ES-I3 (cell line): Measurements from ENCODE around the gene STXBP5.
"Not testable (repeated sequence)": the region's sequence is repeated elsewhere in the genome, so short reads cannot be mapped to it uniquely, and the experiment has no call there.

Source experiments
- H3K36me3 ChIP-seq: 2 replicates; pipeline ENCODE4 v1.6.1; 2013; ENCODE audit warnings: mild to moderate bottlenecking, low read length, control low read depth, moderate library complexity; ENCODE audit not compliant: insufficient read depth
- H3K4me1 ChIP-seq: 2 replicates; pipeline ENCODE4 v1.6.1; 2013; ENCODE audit warnings: mild to moderate bottlenecking, control low read depth, low read length; ENCODE audit not compliant: insufficient read depth
- H3K9ac ChIP-seq: 2 replicates; pipeline ENCODE4 v1.6.1; 2013; ENCODE audit warnings: low read depth, mild to moderate bottlenecking, low read length, moderate library complexity
- H3K9me3 ChIP-seq: 2 replicates; pipeline ENCODE4 v1.6.1; 2013; ENCODE audit warnings: mild to moderate bottlenecking, low read length, moderate library complexity; ENCODE audit not compliant: control insufficient read depth, insufficient read depth

Gene STXBP5

GRCh38 chr6:147226877-147227276 is 22.7 kb downstream of the STXBP5 start:
- H3K9ac ChIP-seq = no peak overlapping the region
- H3K4me1 ChIP-seq = 0 out of 2 replicates have a peak, but pooled peaks cover 6% of the 10 kb centered on the region
- no peaks in the 10 kb centered on the region; the same call in 1 of the 2 replicates for H3K36me3 ChIP-seq
- H3K9me3 ChIP-seq = no peaks in the 10 kb centered on the region

- Histone ChIP-seq H3K9ac (no peak overlapping the region), H3K36me3 (no peaks in the 10 kb centered on the region; the same call in 1 of the 2 replicates), H3K9me3 (no peaks in the 10 kb centered on the region), H3K4me1 (no peaks in the 10 kb centered on the region)
Observed at GRCh38 chr6:147227770-147228320, 23.6 kb downstream of the STXBP5 start.

GRCh38 chr6:147231589-147231988 is 27.4 kb downstream of the STXBP5 start:
- no peak overlapping the region for H3K9ac ChIP-seq
- no peaks in the 10 kb centered on the region; the same call in 1 of the 2 replicates for H3K4me1 ChIP-seq
- H3K36me3 ChIP-seq = no peaks in the 10 kb centered on the region
- H3K9me3 ChIP-seq = no peaks in the 10 kb centered on the region

GRCh38 chr6:147234685-147235084 is 30.5 kb downstream of the STXBP5 start:
- H3K9me3 ChIP-seq = no peaks in the 10 kb centered on the region
- H3K36me3 ChIP-seq = no peaks in the 10 kb centered on the region
- H3K9ac ChIP-seq = no peak overlapping the region
- no peaks in the 10 kb centered on the region; the same call in 1 of the 2 replicates for H3K4me1 ChIP-seq

- H3K36me3 ChIP-seq = no peaks in the 10 kb centered on the region
- H3K4me1 ChIP-seq = no peaks in the 10 kb centered on the region; the same call in 1 of the 2 replicates
- no peaks in the 10 kb centered on the region for H3K9me3 ChIP-seq
- no peak overlapping the region for H3K9ac ChIP-seq
Observed at GRCh38 chr6:147238164-147238563, 33.9 kb downstream of the STXBP5 start.

- Histone ChIP-seq H3K4me1 (no peaks in the 10 kb centered on the region; the same call in 1 of the 2 replicates), H3K9ac (no peak overlapping the region), H3K36me3 (no peaks in the 10 kb centered on the region), H3K9me3 (no peaks in the 10 kb centered on the region)
Observed at GRCh38 chr6:147238906-147239305, 34.7 kb downstream of the STXBP5 start.

GRCh38 chr6:147244832-147245231 is 40.6 kb downstream of the STXBP5 start:
- no peaks in the 10 kb centered on the region for H3K36me3 ChIP-seq
- H3K9me3 ChIP-seq = no peaks in the 10 kb centered on the region
- H3K9ac ChIP-seq = no peak overlapping the region
- H3K4me1 ChIP-seq = peaks cover 5% of the 10 kb centered on the region; the same call in 1 of the 2 replicates

GRCh38 chr6:147245693-147246092 is 41.5 kb downstream of the STXBP5 start:
- H3K9me3 ChIP-seq = no peaks in the 10 kb centered on the region
- H3K4me1 ChIP-seq = peaks cover 5% of the 10 kb centered on the region; the same call in 1 of the 2 replicates
- no peak overlapping the region for H3K9ac ChIP-seq
- H3K36me3 ChIP-seq = no peaks in the 10 kb centered on the region

GRCh38 chr6:147246853-147247635 is 42.8 kb downstream of the STXBP5 start:
- H3K9me3 ChIP-seq = no peaks in the 10 kb centered on the region
- no peak overlapping the region for H3K9ac ChIP-seq
- H3K36me3 ChIP-seq = no peaks in the 10 kb centered on the region
- peaks cover 5% of the 10 kb centered on the region; the same call in 1 of the 2 replicates for H3K4me1 ChIP-seq

GRCh38 chr6:147248859-147249258 is 44.6 kb downstream of the STXBP5 start:
- Histone ChIP-seq H3K9me3 (no peaks in the 10 kb centered on the region), H3K9ac (no peak overlapping the region), H3K4me1 (peaks cover 5% of the 10 kb centered on the region; the same call in 1 of the 2 replicates), H3K36me3 (no peaks in the 10 kb centered on the region)

- Histone ChIP-seq H3K36me3 (no peaks in the 10 kb centered on the region), H3K4me1 (peaks cover 5% of the 10 kb centered on the region; the same call in 1 of the 2 replicates), H3K9me3 (no peaks in the 10 kb centered on the region), H3K9ac (no peak overlapping the region)
Observed at GRCh38 chr6:147251072-147251471, 46.9 kb downstream of the STXBP5 start.

GRCh38 chr6:147254929-147255473 is 50.8 kb downstream of the STXBP5 start:
- not testable (repeated sequence) for H3K4me1 ChIP-seq, H3K36me3 ChIP-seq, H3K9ac ChIP-seq, H3K9me3 ChIP-seq

- no peaks in the 10 kb centered on the region for H3K36me3 ChIP-seq
- no peaks in the 10 kb centered on the region for H3K9me3 ChIP-seq
- no peaks in the 10 kb centered on the region for H3K4me1 ChIP-seq
- no peak overlapping the region for H3K9ac ChIP-seq
Observed at GRCh38 chr6:147255948-147256674, 51.9 kb downstream of the STXBP5 start.

GRCh38 chr6:147257760-147258159 is 53.5 kb downstream of the STXBP5 start:
- no peak overlapping the region for H3K9ac ChIP-seq
- H3K4me1 ChIP-seq = no peaks in the 10 kb centered on the region
- no peaks in the 10 kb centered on the region for H3K9me3 ChIP-seq
- no peaks in the 10 kb centered on the region for H3K36me3 ChIP-seq
